HG03097 (cell line): ENCODE data around the gene NUP210L.

Experiments
- ATAC-seq: cut with Tn5 transposase; IDR thresholded peaks from one replicate; pipeline ENCODE4 v1.9.1; 2021; ENCODE audit not compliant: unreplicated experiment, low FRiP score

Gene NUP210L

GRCh38 chr1:153946622-153947241, 208.1 kb downstream of the NUP210L start, which contains the start of gene DENND4B:
TSS of gene DENND4B (minus strand) at chr1:153946718. CDS start at chr1:153944374, 2,344 bp downstream.
- ATAC-seq: peak; percentile 62

GRCh38 chr1:153945795-153946621, 208.9 kb downstream of the NUP210L start:
- ATAC-seq: peak; percentile 57

GRCh38 chr1:153945131-153945794, 209.6 kb downstream of the NUP210L start:
- no peak for ATAC-seq

- no peak for ATAC-seq
Observed at GRCh38 chr1:153944827-153945117, 210.1 kb downstream of the NUP210L start.

GRCh38 chr1:153944005-153944826, 210.7 kb downstream of the NUP210L start:
- no peak for ATAC-seq

GRCh38 chr1:153942766-153943549, 211.9 kb downstream of the NUP210L start:
- ATAC-seq: no peak
